SK-N-SH (cell line): ENCODE data around the gene TCN1. TPM values are rescaled to one million over a fixed set of nuclear protein-coding genes. Genes with fewer than 3 reads are reported as not detected.

Experiments used
- CTCF ChIA-PET: fragments of 300-600, 350-600 bp; formaldehyde crosslinking; extraction: SDS; loops from one replicate; lab custom pipeline; 2021; lab: Yijun Ruan, JAX
- POLR2A ChIA-PET: fragments of 350-600 bp; sonication (Branson Sonifier 250); formaldehyde crosslinking; extraction: SDS; loops from one replicate; lab custom pipeline; 2020; ENCODE audit warnings: antibody characterized with exemption, inconsistent platforms; lab: Yijun Ruan, JAX
- DNase-seq: peaks from one replicate; pipeline ENCODE4 v3.0.0; 2012
- H2AFZ ChIP-seq: fragments of 200-600 bp; sonication (generic); 2 replicates; pipeline ENCODE4 v1.8.1; 2016; ENCODE audit warnings: antibody characterized with exemption, mild to moderate bottlenecking, low read depth
- H3F3A ChIP-seq: fragments of 200-600 bp; sonication (generic); replicated peaks from 2 replicates; pipeline ENCODE3; 2016; ENCODE audit warnings: antibody characterized with exemption, mild to moderate bottlenecking; ENCODE audit not compliant: insufficient read depth
- H3K27ac ChIP-seq, 2 experiments: fragments of 200-500 bp in 1 of 2; fragments of 200-600 bp in 1 of 2; sonication (Bioruptor generic) in 1 of 2; sonication (generic), shearing (Covaris generic) in 1 of 2; 2 replicates each; pipeline versions ENCODE4 v1.5.1 to v1.6.1; 2014 to 2016; ENCODE audit warnings: low read depth in 2 of 2, inconsistent platforms in 1 of 2, low read length in 1 of 2, mild to moderate bottlenecking in 1 of 2, mixed read lengths in 1 of 2
- H3K27me3 ChIP-seq: fragments of 200-600 bp; sonication (generic), shearing (Covaris generic); 2 replicates; pipeline ENCODE4 v1.6.1; 2016; ENCODE audit warnings: mixed run types; ENCODE audit not compliant: insufficient read depth
- H3K36me3 ChIP-seq, 2 experiments: fragments of 200-500 bp in 1 of 2; fragments of 200-600 bp in 1 of 2; sonication (Bioruptor generic) in 1 of 2; sonication (generic) in 1 of 2; replicated peaks in 1 of 2; 2 replicates each; pipeline versions ENCODE3 to v1.5.1; 2014 to 2016; ENCODE audit warnings: low read length in 1 of 2, mild to moderate bottlenecking in 1 of 2; ENCODE audit not compliant: insufficient read depth in 2 of 2, control insufficient read depth in 1 of 2
- H3K4me1 ChIP-seq, 2 experiments: fragments of 200-500 bp in 1 of 2; fragments of 200-600 bp in 1 of 2; sonication (Bioruptor generic) in 1 of 2; sonication (generic), shearing (Covaris generic) in 1 of 2; 2 replicates each; pipeline versions ENCODE4 v1.5.1 to v1.6.1; 2014 to 2016; ENCODE audit warnings: low read depth in 1 of 2, low read length in 1 of 2, mixed run types in 1 of 2; ENCODE audit not compliant: insufficient read depth in 2 of 2, control insufficient read depth in 1 of 2
- H3K4me2 ChIP-seq: fragments of 200-600 bp; sonication (generic), shearing (Covaris generic); 2 replicates; pipeline ENCODE4 v1.6.1; 2017; ENCODE audit warnings: mixed run types
- H3K4me3 ChIP-seq, 2 experiments: fragments of 200-500 bp in 1 of 2; fragments of 200-600 bp in 1 of 2; sonication (Bioruptor generic) in 1 of 2; sonication (generic), shearing (Covaris generic) in 1 of 2; 2 replicates each; pipeline versions ENCODE4 v1.5.1 to v1.8.1; 2014 to 2016; ENCODE audit warnings: low read depth in 2 of 2, inconsistent platforms in 1 of 2, low read length in 1 of 2, mild to moderate bottlenecking in 1 of 2, mixed read lengths in 1 of 2, moderate library complexity in 1 of 2
- H3K79me2 ChIP-seq: fragments of 200-600 bp; sonication (generic); 2 replicates; pipeline ENCODE4 v1.8.1; 2017; ENCODE audit warnings: mild to moderate bottlenecking; ENCODE audit not compliant: insufficient read depth
- H3K9ac ChIP-seq: fragments of 200-600 bp; sonication (generic); 2 replicates; pipeline ENCODE4 v1.6.1; 2017; ENCODE audit warnings: mixed run types
- H3K9me2 ChIP-seq: fragments of 200-600 bp; sonication (generic); 2 replicates; pipeline ENCODE4 v1.6.1; 2017; ENCODE audit warnings: mixed run types
- H3K9me3 ChIP-seq: fragments of 200-600 bp; sonication (generic); 2 replicates; pipeline ENCODE4 v1.6.1; 2017; ENCODE audit warnings: mixed run types, mild to moderate bottlenecking, moderate library complexity
- H4K20me1 ChIP-seq: fragments of 200-600 bp; sonication (generic); 2 replicates; pipeline ENCODE4 v1.6.1; 2017; ENCODE audit warnings: mild to moderate bottlenecking, mixed run types; ENCODE audit not compliant: insufficient read depth
- CHD2 ChIP-seq: fragments of 150-350 bp; IDR thresholded peaks from 2 replicates; pipeline ENCODE4 v1.6.1; 2018; ENCODE audit warnings: low read length; ENCODE audit not compliant: partially characterized antibody
- CTCF ChIP-seq: fragments of 200-600 bp; sonication (generic); IDR thresholded peaks from 2 replicates; pipeline ENCODE4 v1.6.1; 2017; ENCODE audit warnings: antibody characterized with exemption, mild to moderate bottlenecking, moderate library complexity
- EZH2phosphoT487 ChIP-seq: fragments of 200-600 bp; sonication (generic); IDR thresholded peaks from 2 replicates; pipeline ENCODE4 v1.6.1; 2017; ENCODE audit warnings: low read depth, mixed run types, mild to moderate bottlenecking, antibody characterized with exemption, moderate library complexity, borderline replicate concordance
- FOSL2 ChIP-seq: IDR thresholded peaks from 2 replicates; pipeline ENCODE4 v1.4.0; 2012; ENCODE audit warnings: low read depth, mild to moderate bottlenecking, moderate library complexity, borderline replicate concordance
- FOXJ3 ChIP-seq: sonication (generic); formaldehyde crosslinking; IDR thresholded peaks from 2 replicates; pipeline ENCODE4 v1.5.1; 2020; ENCODE audit warnings: mild to moderate bottlenecking, missing genetic modification reagents
- IRF3 ChIP-seq: fragments of 150-350 bp; IDR thresholded peaks from 2 replicates; pipeline ENCODE4 v1.6.1; 2016; ENCODE audit warnings: mild to moderate bottlenecking, low read depth, low read length
- MEF2A ChIP-seq: IDR thresholded peaks from 2 replicates; pipeline ENCODE4 v1.4.0; 2012; ENCODE audit warnings: low read depth, borderline replicate concordance
- MXI1 ChIP-seq: IDR thresholded peaks from 2 replicates; pipeline ENCODE4 v1.6.1; 2012; ENCODE audit warnings: mild to moderate bottlenecking, low read depth, low read length, improper control_type of control experiment
- NFIC ChIP-seq: IDR thresholded peaks from 2 replicates; pipeline ENCODE4 v1.4.0; 2012; ENCODE audit warnings: borderline replicate concordance
- NRF1 ChIP-seq: IDR thresholded peaks from 2 replicates; pipeline ENCODE4 v1.6.1; 2012; ENCODE audit warnings: low read depth, mild to moderate bottlenecking, low read length
- POLR2AphosphoS5 ChIP-seq: IDR thresholded peaks from 2 replicates; pipeline ENCODE4 v1.6.1; 2012; ENCODE audit warnings: low read depth, low read length
- RAD21 ChIP-seq: IDR thresholded peaks from 2 replicates; pipeline ENCODE4 v1.6.1; 2012; ENCODE audit warnings: mild to moderate bottlenecking, low read length
- REST ChIP-seq: IDR thresholded peaks from 2 replicates; pipeline ENCODE4 v1.6.1; 2012; ENCODE audit warnings: mild to moderate bottlenecking, low read depth, low read length, moderate library complexity
- RXRA ChIP-seq: IDR thresholded peaks from 2 replicates; pipeline ENCODE4 v1.4.0; 2012; ENCODE audit warnings: low read depth, mild to moderate bottlenecking, borderline replicate concordance
- SIN3A ChIP-seq: IDR thresholded peaks from 2 replicates; pipeline ENCODE4 v1.6.1; 2012; ENCODE audit warnings: low read depth, mild to moderate bottlenecking, low read length, moderate library complexity, borderline replicate concordance
- SMC3 ChIP-seq: IDR thresholded peaks from 2 replicates; pipeline ENCODE4 v1.6.1; 2012; ENCODE audit warnings: low read depth, low read length, improper control_type of control experiment
- TAF1 ChIP-seq: IDR thresholded peaks from 2 replicates; pipeline ENCODE4 v1.6.1; 2012; ENCODE audit warnings: low read depth, mild to moderate bottlenecking, low read length, moderate library complexity, borderline replicate concordance
- TCF12 ChIP-seq: IDR thresholded peaks from 2 replicates; pipeline ENCODE4 v1.4.0; 2012
- USF2 ChIP-seq: fragments of 150-350 bp; IDR thresholded peaks from 2 replicates; pipeline ENCODE4 v1.6.1; 2017; ENCODE audit warnings: antibody characterized with exemption, low read length, low read depth, borderline replicate concordance
- WGBS: methylation state at CpG from one replicate; pipeline ENCODE4 v1.1.6; 2017; ENCODE audit warnings: low lambda C conversion rate; 5-methylcytosine and 5-hydroxymethylcytosine counted together
- polyA plus RNA-seq, 3 experiments: library from polyadenylated mRNA; depleted of rRNA; stranded (reverse); fragments of >200 nt; gene quantifications; 2 replicates each; pipeline ENCODE4 v1.2.3, GENCODE V29; 2012
- TF ChIP-seq, protein P1 (sequence below): IDR thresholded peaks from 2 replicates; pipeline ENCODE4 v1.4.0; 2012; ENCODE audit warnings: low read depth

TCN1 gene
- polyA plus RNA-seq, 1 of the 3 experiments (the other 2 are of a cell fraction), result 0.03 TPM

GRCh38 chr11:59807047-59807610, 59.2 kb downstream of the TCN1 start:
- 100% methylated on average over 1 of the region's 1 CpG for WGBS
- no peak overlapping the region for H3K27ac ChIP-seq
- no peak overlapping the region for H2AFZ ChIP-seq
- POLR2A ChIA-PET, result no interaction called here
- CTCF ChIA-PET, result interaction anchor here (1.2 to 5.9 kb wide), 2 partner anchors 53 to 119 kb away, joined by 3 to 35 read pairs; partner anchors contain the start of gene STX3
- no peaks in the 10 kb centered on the region for H3K27me3 ChIP-seq
- no peaks in the 10 kb centered on the region for H3K9me3 ChIP-seq
- TF ChIP-seq SIN3A (no peak), CTCF (no peak), NRF1 (no peak), RAD21 (no peak), FOSL2 (no peak), MXI1 (no peak), POLR2AphosphoS5 (no peak), IRF3 (no peak), TCF12 (no peak), USF2 (no peak), REST (no peak), EZH2phosphoT487 (no peak), FOXJ3 (CRISPR knock-in tag) (no peak), TAF1 (no peak), CHD2 (no peak), MEF2A (no peak), SMC3 (no peak), RXRA (no peak), NFIC (no peak)
- TF ChIP-seq, protein P1, sequence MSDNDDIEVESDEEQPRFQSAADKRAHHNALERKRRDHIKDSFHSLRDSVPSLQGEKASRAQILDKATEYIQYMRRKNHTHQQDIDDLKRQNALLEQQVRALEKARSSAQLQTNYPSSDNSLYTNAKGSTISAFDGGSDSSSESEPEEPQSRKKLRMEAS, result no peak
- no peak overlapping the region for H3K4me3 ChIP-seq
- H3K9ac ChIP-seq, result no peak overlapping the region
- DNase-seq, result no peak
- no peaks in the 10 kb centered on the region for H4K20me1 ChIP-seq
- H3K36me3 ChIP-seq, result peaks cover 55% of the 10 kb centered on the region in 2 experiments
- peaks cover 21% of the 10 kb centered on the region for H3F3A ChIP-seq
- H3K79me2 ChIP-seq, result peaks cover 19% of the 10 kb centered on the region
- peaks cover 0 to 5% of the 10 kb centered on the region in 2 experiments; a peak in 2 of 4 replicates for H3K4me1 ChIP-seq
- H3K9me2 ChIP-seq, result no peaks in the 10 kb centered on the region
- H3K4me2 ChIP-seq, result no peak overlapping the region
